AG09309 (cell line): ENCODE data around the gene RAPGEF1.

Experiments
- DNase-seq: peaks from one replicate; pipeline ENCODE4 v3.0.0-alpha.2; 2010; ENCODE audit warnings: low read depth
- H3K4me3 ChIP-seq: 2 replicates; pipeline ENCODE4 v1.5.1; 2011; ENCODE audit warnings: mild to moderate bottlenecking, low read depth, low read length, moderate library complexity; ENCODE audit not compliant: control insufficient read depth
- CTCF ChIP-seq: IDR thresholded peaks from 2 replicates; pipeline ENCODE4 v1.5.1; 2011; ENCODE audit warnings: mild to moderate bottlenecking, low read depth, low read length, inconsistent platforms; ENCODE audit not compliant: insufficient read depth, control insufficient read depth; ENCODE audit errors: missing control alignments

RAPGEF1 gene

GRCh38 chr9:131612851-131613250 is 127.0 kb downstream of the RAPGEF1 start:
- DNase-seq: no peak
- no peak overlapping the region for H3K4me3 ChIP-seq
- no peak for TF ChIP-seq CTCF

- no peak for DNase-seq
- H3K4me3 ChIP-seq: no peak overlapping the region
- TF ChIP-seq CTCF: no peak
Observed at GRCh38 chr9:131611586-131612315, 128.1 kb downstream of the RAPGEF1 start.

- TF ChIP-seq CTCF: no peak
- no peak overlapping the region for H3K4me3 ChIP-seq
- peak; percentile 77 for DNase-seq
Observed at GRCh38 chr9:131610231-131610761, 129.6 kb downstream of the RAPGEF1 start.

GRCh38 chr9:131609099-131609830 is 130.6 kb downstream of the RAPGEF1 start:
- peak; percentile 38 for DNase-seq
- no peak overlapping the region; the same call in 1 of the 2 replicates for H3K4me3 ChIP-seq
- no peak for TF ChIP-seq CTCF

GRCh38 chr9:131608493-131609037 is 131.3 kb downstream of the RAPGEF1 start:
- H3K4me3 ChIP-seq: peak overlapping the region; percentile 10
- peak; percentile 34 for DNase-seq
- TF ChIP-seq CTCF: no peak

GRCh38 chr9:131607591-131607990 is 132.3 kb downstream of the RAPGEF1 start:
- no peak for DNase-seq
- no peak for TF ChIP-seq CTCF
- H3K4me3 ChIP-seq: no peak overlapping the region
